ENCODE measurements around the gene ALPG.
"Not testable (repeated sequence)": the region's sequence is repeated elsewhere in the genome, so short reads cannot be mapped to it uniquely, and the experiment has no call there.

Gene ALPG

GRCh38 chr2:232398293-232399034 lies 8.2 kb upstream of the ALPG start:
- DNase-seq (ENCODE audit: low spot score): no peak
- TF ChIP-seq CTCF (IDR thresholded peaks at IDR 0.05): no peak
- no peak overlapping the region for H3K27ac ChIP-seq
- no peak overlapping the region for H3K4me3 ChIP-seq

GRCh38 chr2:232400256-232401015 lies 6.2 kb upstream of the ALPG start:
- Histone ChIP-seq H3K27ac (no peak overlapping the region), H3K4me3 (no peak overlapping the region)
- DNase-seq (ENCODE audit: low spot score): no peak
- TF ChIP-seq CTCF (IDR thresholded peaks at IDR 0.05): no peak

GRCh38 chr2:232402518-232402917 lies 4.1 kb upstream of the ALPG start:
- DNase-seq (ENCODE audit: low spot score): no peak
- no peak overlapping the region for H3K27ac ChIP-seq
- H3K4me3 ChIP-seq: no peak overlapping the region
- TF ChIP-seq CTCF (IDR thresholded peaks at IDR 0.05): no peak

GRCh38 chr2:232405943-232406510 lies 617 bp upstream of the ALPG start:
- no peak for TF ChIP-seq CTCF (IDR thresholded peaks at IDR 0.05)
- DNase-seq (ENCODE audit: low spot score): no peak
- Histone ChIP-seq H3K4me3 (no peak overlapping the region), H3K27ac (no peak overlapping the region)

GRCh38 chr2:232407428-232408150 lies 945 bp downstream of the ALPG start:
- DNase-seq (ENCODE audit: low spot score); H3K27ac ChIP-seq; H3K4me3 ChIP-seq: not testable (repeated sequence)

- H3K4me3 ChIP-seq; H3K27ac ChIP-seq; DNase-seq (ENCODE audit: low spot score): not testable (repeated sequence)
Measured at GRCh38 chr2:232408269-232408668, 1.6 kb downstream of the ALPG start.

- H3K4me3 ChIP-seq; DNase-seq (ENCODE audit: low spot score); H3K27ac ChIP-seq: not testable (repeated sequence)
Measured at GRCh38 chr2:232409617-232410016, 3.0 kb downstream of the ALPG start.

- no peak for DNase-seq (ENCODE audit: low spot score)
- Histone ChIP-seq H3K27ac (no peak overlapping the region), H3K4me3 (no peak overlapping the region)
- no peak for TF ChIP-seq CTCF (IDR thresholded peaks at IDR 0.05)
Measured at GRCh38 chr2:232410238-232410900, 3.7 kb downstream of the ALPG start.
